HS-5 (cell line): Measurements from ENCODE around the gene RBMS1.
"Not testable (repeated sequence)": the region's sequence is repeated elsewhere in the genome, so short reads cannot be mapped to it uniquely, and the experiment has no call there.

ENCODE experiments used
- DNase-seq: peaks from one replicate; pipeline ENCODE4 v3.0.0-alpha.2; 2012; ENCODE audit warnings: low read depth

RBMS1 gene

GRCh38 chr2:160380611-160381010 is 113.0 kb downstream of the RBMS1 start:
- no peak for DNase-seq

- DNase-seq: no peak
Measured at GRCh38 chr2:160380000-160380570, 113.5 kb downstream of the RBMS1 start.

- no peak for DNase-seq
Measured at GRCh38 chr2:160379399-160379798, 114.2 kb downstream of the RBMS1 start.

GRCh38 chr2:160377204-160377995 is 116.2 kb downstream of the RBMS1 start:
- DNase-seq: no peak

- no peak for DNase-seq
Measured at GRCh38 chr2:160376576-160376975, 117.0 kb downstream of the RBMS1 start.

- no peak for DNase-seq
Measured at GRCh38 chr2:160375802-160376469, 117.7 kb downstream of the RBMS1 start.

GRCh38 chr2:160375037-160375436 is 118.6 kb downstream of the RBMS1 start:
- no peak for DNase-seq

- no peak for DNase-seq
Measured at GRCh38 chr2:160373666-160374065, 119.9 kb downstream of the RBMS1 start.

- no peak for DNase-seq
Measured at GRCh38 chr2:160373263-160373662, 120.3 kb downstream of the RBMS1 start.

- DNase-seq: no peak
Measured at GRCh38 chr2:160372585-160372984, 121.0 kb downstream of the RBMS1 start.

GRCh38 chr2:160372010-160372356 is 121.6 kb downstream of the RBMS1 start:
- no peak for DNase-seq

- no peak for DNase-seq
Measured at GRCh38 chr2:160371251-160372009, 122.2 kb downstream of the RBMS1 start.

GRCh38 chr2:160368988-160369930 is 124.3 kb downstream of the RBMS1 start:
- no peak for DNase-seq

- peak; percentile 82 for DNase-seq
Measured at GRCh38 chr2:160367887-160368286, 125.7 kb downstream of the RBMS1 start.

- not testable (repeated sequence) for DNase-seq
Measured at GRCh38 chr2:160367139-160367538, 126.5 kb downstream of the RBMS1 start.

- no peak for DNase-seq
Measured at GRCh38 chr2:160366474-160366873, 127.1 kb downstream of the RBMS1 start.

- DNase-seq: no peak
Measured at GRCh38 chr2:160365716-160366367, 127.8 kb downstream of the RBMS1 start.

- DNase-seq: no peak
Measured at GRCh38 chr2:160364364-160364763, 129.2 kb downstream of the RBMS1 start.

GRCh38 chr2:160363961-160364360 is 129.6 kb downstream of the RBMS1 start:
- no peak for DNase-seq

- no peak for DNase-seq
Measured at GRCh38 chr2:160363055-160363454, 130.6 kb downstream of the RBMS1 start.

GRCh38 chr2:160362541-160362940 is 131.1 kb downstream of the RBMS1 start:
- no peak for DNase-seq
